Tibial nerve (tissue), 4 donors: ENCODE measurements around the gene PCSK5. TPM values are rescaled to one million over a fixed set of nuclear protein-coding genes. Genes with fewer than 3 reads are reported as not detected.
A peak's percentile ranks its signal among the peaks of the same experiment; 100 is the strongest.
"Not testable (repeated sequence)": the region's sequence is repeated elsewhere in the genome, so short reads cannot be mapped to it uniquely, and the experiment has no call there.

Experiments
- DNase-seq, 2 donors: peaks; one replicate each; pipeline ENCODE4 v3.0.0-alpha.2; 2019; ENCODE audit warnings: low spot score in 2 of 2
- H3K27ac ChIP-seq, 4 donors: fragments of 200-600 bp; sonication (generic) in 3 of 4; one replicate each; pipeline ENCODE4 v1.5.1; 2017 to 2019; ENCODE audit warnings: mild to moderate bottlenecking in 1 of 4
- H3K27me3 ChIP-seq, 2 donors: fragments of 200-600 bp; sonication (generic) in 1 of 2; one replicate each; pipeline versions ENCODE4 v1.5.1 to v1.6.0; 2017 to 2019
- H3K36me3 ChIP-seq, 3 donors: fragments of 200-600 bp; sonication (generic); one replicate each; pipeline ENCODE4 v1.5.1; 2018 to 2019
- H3K4me1 ChIP-seq, 4 donors: fragments of 200-600 bp; sonication (generic) in 3 of 4; one replicate each; pipeline ENCODE4 v1.5.1; 2017 to 2019
- H3K4me3 ChIP-seq, 4 donors: fragments of 200-600 bp; sonication (generic) in 3 of 4; one replicate each; pipeline ENCODE4 v1.5.1; 2017 to 2019; ENCODE audit warnings: mild to moderate bottlenecking in 1 of 4, moderate library complexity in 1 of 4
- H3K9me3 ChIP-seq, 4 donors: fragments of 200-600 bp; sonication (generic) in 3 of 4; one replicate each; pipeline ENCODE4 v1.5.1; 2017 to 2019
- CTCF ChIP-seq, 5 experiments: fragments of 200-600 bp in 3 of 5; fragments of 450-650 bp in 2 of 5; sonication (generic) in 3 of 5; IDR thresholded peaks; one replicate each; pipeline ENCODE4 v1.5.1; 2016 to 2019; ENCODE audit warnings: antibody characterized with exemption in 5 of 5, mild to moderate bottlenecking in 3 of 5, moderate library complexity in 2 of 5
- EP300 ChIP-seq, 2 donors: sonication (generic); formaldehyde crosslinking; IDR thresholded peaks; one replicate each; pipeline ENCODE4 v1.6.1; 2017; ENCODE audit warnings: antibody characterized with exemption in 2 of 2, mild to moderate bottlenecking in 1 of 2
- POLR2A ChIP-seq, 2 donors: fragments of 450-650 bp; IDR thresholded peaks; one replicate each; pipeline ENCODE4 v1.6.1; 2017; ENCODE audit warnings: antibody characterized with exemption in 2 of 2, mild to moderate bottlenecking in 2 of 2, moderate library complexity in 2 of 2
- WGBS, 2 donors: methylation state at CpG; one replicate each; pipeline ENCODE4 v1.1.5; 2018; 5-methylcytosine and 5-hydroxymethylcytosine counted together
- total RNA-seq, 4 donors: library from RNA; depleted of rRNA; stranded (reverse); fragments of >200 nt; gene quantifications; one replicate each; pipeline ENCODE4 v1.1.0, GENCODE V29; 2016

The PCSK5 gene
- total RNA-seq, 4 donors from 2014 or later: 12.5 to 32.7 (median 23.0) TPM

GRCh38 chr9:76302543-76302942, 412.1 kb downstream of the PCSK5 start:
- Histone ChIP-seq H3K9me3 (no peaks in the 10 kb centered on the region), H3K4me3 (no peak overlapping the region), H3K27me3 (no peaks in the 10 kb centered on the region), H3K4me1 (peaks cover 0 to 14% (median 0%) of the 10 kb centered on the region in 4 donors), H3K36me3 (no peaks in the 10 kb centered on the region), H3K27ac (no peak overlapping the region)
- no peak for DNase-seq
- 85 to 90% methylated on average over 3 of the region's 3 CpGs for WGBS, 2 donors
- no peak for TF ChIP-seq CTCF (IDR thresholded peaks at IDR 0.05)
- TF ChIP-seq POLR2A (IDR thresholded peaks at IDR 0.05): no peak

GRCh38 chr9:76302947-76303550, 412.6 kb downstream of the PCSK5 start:
- H3K9me3 ChIP-seq: no peaks in the 10 kb centered on the region
- TF ChIP-seq CTCF (IDR thresholded peaks at IDR 0.05) (peak; percentile 60 to 72 (median 66)), POLR2A (IDR thresholded peaks at IDR 0.05) (no peak)
- H3K4me1 ChIP-seq: peaks cover 0 to 9% (median 0%) of the 10 kb centered on the region in 4 donors
- no peaks in the 10 kb centered on the region for H3K27me3 ChIP-seq
- no peak overlapping the region for H3K27ac ChIP-seq
- H3K4me3 ChIP-seq: no peak overlapping the region
- no peaks in the 10 kb centered on the region for H3K36me3 ChIP-seq
- DNase-seq: no peak
- WGBS, 2 donors: 14 to 23% methylated on average over 3 of the region's 3 CpGs

- DNase-seq, H3K4me1 ChIP-seq, H3K27me3 ChIP-seq, H3K9me3 ChIP-seq, H3K27ac ChIP-seq, H3K4me3 ChIP-seq, H3K36me3 ChIP-seq: not testable (repeated sequence)
- WGBS, 2 donors: 27 to 41% methylated on average over 6 of the region's 7 CpGs
Observed at GRCh38 chr9:76307047-76307446, 416.6 kb downstream of the PCSK5 start.

GRCh38 chr9:76310577-76310976, 420.1 kb downstream of the PCSK5 start:
- Histone ChIP-seq H3K9me3 (no peaks in the 10 kb centered on the region), H3K27me3 (no peaks in the 10 kb centered on the region), H3K27ac (no peak overlapping the region), H3K4me3 (no peak overlapping the region), H3K4me1 (no peaks in the 10 kb centered on the region), H3K36me3 (no peaks in the 10 kb centered on the region)
- no peak for TF ChIP-seq POLR2A (IDR thresholded peaks at IDR 0.05)
- TF ChIP-seq CTCF (IDR thresholded peaks at IDR 0.05): no peak
- no peak for TF ChIP-seq EP300 (IDR thresholded peaks at IDR 0.05)
- 91 to 93% methylated on average over 7 of the region's 7 CpGs for WGBS, 2 donors
- DNase-seq: no peak

GRCh38 chr9:76310991-76311390, 420.5 kb downstream of the PCSK5 start:
- no peaks in the 10 kb centered on the region for H3K27me3 ChIP-seq
- TF ChIP-seq POLR2A (IDR thresholded peaks at IDR 0.05) (no peak), EP300 (IDR thresholded peaks at IDR 0.05) (no peak), CTCF (IDR thresholded peaks at IDR 0.05) (no peak)
- H3K36me3 ChIP-seq: no peaks in the 10 kb centered on the region
- H3K27ac ChIP-seq: no peak overlapping the region
- WGBS, 2 donors: 95 to 96% methylated on average over 5 of the region's 5 CpGs
- no peak for DNase-seq
- no peaks in the 10 kb centered on the region for H3K4me1 ChIP-seq
- H3K4me3 ChIP-seq: no peak overlapping the region
- H3K9me3 ChIP-seq: no peaks in the 10 kb centered on the region

GRCh38 chr9:76311537-76311936, 421.1 kb downstream of the PCSK5 start:
- no peaks in the 10 kb centered on the region for H3K9me3 ChIP-seq
- no peak overlapping the region for H3K4me3 ChIP-seq
- no peak overlapping the region for H3K27ac ChIP-seq
- no peaks in the 10 kb centered on the region for H3K27me3 ChIP-seq
- H3K36me3 ChIP-seq: no peaks in the 10 kb centered on the region
- no peak for DNase-seq
- 78 to 83% methylated on average over 5 of the region's 5 CpGs for WGBS, 2 donors
- H3K4me1 ChIP-seq: no peaks in the 10 kb centered on the region
- TF ChIP-seq POLR2A (IDR thresholded peaks at IDR 0.05) (no peak), CTCF (IDR thresholded peaks at IDR 0.05) (no peak), EP300 (IDR thresholded peaks at IDR 0.05) (no peak)
